BJ (cell line): ENCODE measurements around the gene OPN1SW. TPM values are rescaled to one million over a fixed set of nuclear protein-coding genes. Genes with fewer than 3 reads are reported as not detected.
A peak's percentile ranks its signal among the peaks of the same experiment; 100 is the strongest.

Source experiments
- CTCF ChIA-PET: fragments of 350-600 bp; formaldehyde crosslinking; extraction: SDS; loops from one replicate; lab custom pipeline; 2021; ENCODE audit warnings: antibody characterized with exemption, inconsistent platforms; lab: Yijun Ruan, JAX
- POLR2A ChIA-PET: fragments of 300-600 bp; sonication (Branson Sonifier 250); formaldehyde crosslinking; extraction: SDS; loops from one replicate; lab custom pipeline; 2021; ENCODE audit warnings: antibody characterized with exemption; lab: Charles Lee
- DNase-seq: peaks from one replicate; pipeline ENCODE4 v3.0.0-alpha.2; 2011; ENCODE audit warnings: low read depth
- H3K27me3 ChIP-seq: 2 replicates; pipeline ENCODE4 v1.6.0; 2011; ENCODE audit warnings: low read length; ENCODE audit not compliant: control insufficient read depth, insufficient read depth
- H3K36me3 ChIP-seq: 2 replicates; pipeline ENCODE4 v1.5.1; 2011; ENCODE audit warnings: low read length; ENCODE audit not compliant: control insufficient read depth, insufficient read depth
- H3K4me3 ChIP-seq: 2 replicates; pipeline ENCODE4 v1.5.1; 2011; ENCODE audit warnings: low read depth, mild to moderate bottlenecking, control low read depth, low read length
- polyA plus RNA-seq: library from polyadenylated mRNA; depleted of rRNA; stranded (reverse); fragments of >200 nt; gene quantifications from 2 replicates; pipeline ENCODE4 v1.2.3, GENCODE V29; 2011
- TF ChIP-seq, protein P1 (sequence below): IDR thresholded peaks from 2 replicates; pipeline ENCODE4 v1.5.1; 2011; ENCODE audit warnings: low read depth, mild to moderate bottlenecking, control low read depth, inconsistent platforms, low read length, moderate library complexity; ENCODE audit not compliant: insufficient read depth

Gene OPN1SW
- polyA plus RNA-seq, 1 experiment, result not detected

DNA sequence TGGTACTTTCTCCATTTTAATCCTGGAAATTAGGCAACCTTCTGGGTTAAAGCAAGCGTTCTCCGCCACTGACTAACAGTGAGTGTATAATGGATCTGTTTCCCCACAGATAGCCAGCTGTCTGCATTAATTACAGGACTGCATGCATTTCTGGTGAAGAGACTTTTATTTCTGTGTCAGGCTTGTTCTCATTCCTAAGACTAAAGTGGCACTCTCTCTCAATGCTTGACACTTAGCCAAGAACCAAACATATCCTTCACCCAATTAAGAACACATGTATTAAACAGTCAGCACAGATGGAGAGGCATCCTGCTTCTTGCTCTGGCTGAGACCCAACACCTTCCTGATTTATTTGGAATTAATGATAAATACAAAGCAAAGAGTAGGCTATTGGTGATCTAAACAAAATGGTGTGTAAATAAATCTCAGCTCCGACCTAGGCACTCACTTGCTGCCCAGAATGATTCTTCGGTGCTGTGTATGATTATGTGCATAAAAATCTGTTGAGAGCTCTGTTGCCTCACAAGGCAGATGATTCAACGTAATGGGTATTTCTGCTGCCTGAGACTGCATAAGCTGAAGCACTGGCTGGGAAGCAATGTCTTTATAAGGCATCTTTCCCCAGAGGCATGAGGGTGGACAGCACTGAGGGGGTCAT, 19.6 kb downstream of the OPN1SW start:
- peak; percentile 94 for DNase-seq
- Histone ChIP-seq H3K36me3 (peaks cover 18% of the 10 kb centered on the region), H3K27me3 (no peaks in the 10 kb centered on the region), H3K4me3 (no peak overlapping the region)
- ChIA-PET POLR2A (interaction anchor here (0.5 to 2.8 kb wide), 6 partner anchors 11 to 77 kb away, joined by 3 to 19 read pairs (median 5); partner anchors contain the start of gene CALU), CTCF (interaction anchor here (0.7 to 2.1 kb wide), 5 partner anchors 15 to 331 kb away, joined by 3 to 12 read pairs (median 3); no protein-coding TSS in a partner anchor)
- TF ChIP-seq, protein P1, sequence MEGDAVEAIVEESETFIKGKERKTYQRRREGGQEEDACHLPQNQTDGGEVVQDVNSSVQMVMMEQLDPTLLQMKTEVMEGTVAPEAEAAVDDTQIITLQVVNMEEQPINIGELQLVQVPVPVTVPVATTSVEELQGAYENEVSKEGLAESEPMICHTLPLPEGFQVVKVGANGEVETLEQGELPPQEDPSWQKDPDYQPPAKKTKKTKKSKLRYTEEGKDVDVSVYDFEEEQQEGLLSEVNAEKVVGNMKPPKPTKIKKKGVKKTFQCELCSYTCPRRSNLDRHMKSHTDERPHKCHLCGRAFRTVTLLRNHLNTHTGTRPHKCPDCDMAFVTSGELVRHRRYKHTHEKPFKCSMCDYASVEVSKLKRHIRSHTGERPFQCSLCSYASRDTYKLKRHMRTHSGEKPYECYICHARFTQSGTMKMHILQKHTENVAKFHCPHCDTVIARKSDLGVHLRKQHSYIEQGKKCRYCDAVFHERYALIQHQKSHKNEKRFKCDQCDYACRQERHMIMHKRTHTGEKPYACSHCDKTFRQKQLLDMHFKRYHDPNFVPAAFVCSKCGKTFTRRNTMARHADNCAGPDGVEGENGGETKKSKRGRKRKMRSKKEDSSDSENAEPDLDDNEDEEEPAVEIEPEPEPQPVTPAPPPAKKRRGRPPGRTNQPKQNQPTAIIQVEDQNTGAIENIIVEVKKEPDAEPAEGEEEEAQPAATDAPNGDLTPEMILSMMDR, result no peak

DNA sequence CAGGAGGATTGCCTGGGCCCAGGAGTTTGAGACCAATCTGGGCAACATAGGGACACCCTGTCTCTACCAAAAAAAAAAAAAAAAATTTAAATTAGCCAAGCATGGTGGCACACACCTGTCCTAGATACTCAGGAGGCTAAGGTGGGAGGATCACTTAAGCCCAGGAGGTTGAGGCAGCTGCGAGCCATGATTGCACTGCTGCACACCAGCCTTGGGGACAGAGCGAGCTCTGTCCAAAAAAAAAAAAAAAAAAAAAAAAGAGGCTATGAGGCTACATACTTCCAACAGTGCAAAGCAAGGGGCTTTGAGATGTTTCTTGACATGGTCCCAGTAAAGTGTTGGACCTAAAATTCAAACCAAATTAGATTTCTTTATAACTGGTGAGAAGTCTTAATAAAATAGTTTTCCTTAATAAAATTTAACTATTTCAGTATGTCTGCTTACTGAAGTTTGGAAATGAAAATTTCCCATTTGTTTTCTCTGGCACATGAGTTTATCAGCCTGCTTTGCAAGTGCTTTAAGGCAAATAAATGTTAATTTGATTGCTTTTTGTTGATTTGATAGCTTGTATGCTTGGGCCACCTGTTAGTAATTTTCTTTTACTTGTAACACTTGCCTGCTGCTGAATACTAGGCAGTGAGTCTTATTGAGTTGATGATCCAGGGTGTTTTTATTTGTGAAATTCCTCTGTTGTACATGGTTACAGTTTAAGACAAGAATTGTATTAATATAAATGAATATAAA, 20.3 kb downstream of the OPN1SW start:
- TF ChIP-seq, protein P1, result no peak
- POLR2A ChIA-PET, result interaction anchor here (0.6 to 2.8 kb wide), 3 partner anchors 14 to 78 kb away, joined by 11 to 19 read pairs (median 16); partner anchors contain the start of gene CALU
- H3K36me3 ChIP-seq, result peaks cover 16% of the 10 kb centered on the region
- no peak overlapping the region for H3K4me3 ChIP-seq
- H3K27me3 ChIP-seq, result no peaks in the 10 kb centered on the region
- CTCF ChIA-PET, result interaction anchor here (0.7 to 2.1 kb wide), 4 partner anchors 9 to 128 kb away, joined by 3 to 12 read pairs (median 6); no protein-coding TSS in a partner anchor
- DNase-seq, result no peak

GRCh38 chr7:128752251-128752650, 23.3 kb downstream of the OPN1SW start:
- peaks cover 14% of the 10 kb centered on the region for H3K36me3 ChIP-seq
- CTCF ChIA-PET, result no interaction called here

DNA sequence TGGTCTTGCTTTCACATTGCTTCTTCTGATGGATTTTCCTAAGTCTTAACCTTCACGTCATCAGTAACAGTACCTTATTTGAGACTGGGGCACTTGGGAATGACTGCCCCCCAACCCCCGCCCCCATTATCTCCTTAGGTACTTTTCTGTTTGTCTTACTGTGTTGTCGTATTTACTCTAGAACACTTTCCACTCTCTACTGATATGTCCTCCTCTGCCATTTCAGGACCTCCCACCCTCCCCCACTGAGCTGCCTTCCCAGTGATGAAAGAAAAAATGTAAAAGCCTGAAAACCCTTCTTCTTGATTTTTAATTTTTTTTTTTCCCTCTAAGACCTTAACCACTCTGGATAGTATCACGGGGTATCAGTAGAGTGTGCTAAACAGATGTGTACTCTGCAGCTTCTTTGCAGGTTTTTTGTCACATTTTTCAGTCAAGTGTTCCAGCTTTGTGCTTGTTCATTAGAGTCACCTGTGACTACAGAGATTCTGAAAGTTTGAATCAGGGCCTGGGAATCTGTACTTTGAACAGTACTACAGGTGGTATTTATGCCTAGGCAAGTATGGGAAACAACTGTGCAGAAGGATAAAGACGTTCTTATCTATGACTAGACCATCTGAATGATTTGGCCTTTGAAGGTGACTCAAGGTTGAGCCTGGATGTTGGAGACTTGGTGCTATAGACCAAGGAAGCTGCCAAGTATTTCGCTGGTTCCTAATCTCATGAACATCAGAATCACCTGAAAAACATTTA, 28.1 kb downstream of the OPN1SW start:
- no peak for DNase-seq
- Histone ChIP-seq H3K27me3 (no peaks in the 10 kb centered on the region), H3K4me3 (no peak overlapping the region), H3K36me3 (peaks cover 10% of the 10 kb centered on the region)
- ChIA-PET CTCF (interaction anchor here (0.9 kb wide), 1 partner anchor 50 kb away, joined by 3 read pairs; no protein-coding TSS in a partner anchor), POLR2A (no interaction called here)
- TF ChIP-seq, protein P1, result no peak

More at GRCh38 chr7:128752251-128752650, 23.3 kb downstream of the OPN1SW start:
- no peak for DNase-seq
- POLR2A ChIA-PET, result no interaction called here
- TF ChIP-seq, protein P1, result no peak
- Histone ChIP-seq H3K27me3 (no peaks in the 10 kb centered on the region), H3K4me3 (no peak overlapping the region)
